T follicular helper cell (primary cell): Measurements from ENCODE around the gene TRAPPC1.
"Not testable (repeated sequence)": the region's sequence is repeated elsewhere in the genome, so short reads cannot be mapped to it uniquely, and the experiment has no call there.

ENCODE experiments used
- DNase-seq: peaks from one replicate; pipeline ENCODE4 v3.0.0-alpha.2; 2020; ENCODE audit warnings: low read depth
- total RNA-seq, 2 experiments: gene quantifications; one replicate each; lab custom pipeline; 2026; lab: John Stamatoyannopoulos, UW

Gene TRAPPC1, protein sequence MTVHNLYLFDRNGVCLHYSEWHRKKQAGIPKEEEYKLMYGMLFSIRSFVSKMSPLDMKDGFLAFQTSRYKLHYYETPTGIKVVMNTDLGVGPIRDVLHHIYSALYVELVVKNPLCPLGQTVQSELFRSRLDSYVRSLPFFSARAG
- total RNA-seq, result 7.8 to 10.9 reads per million in 2 experiments

DNA sequence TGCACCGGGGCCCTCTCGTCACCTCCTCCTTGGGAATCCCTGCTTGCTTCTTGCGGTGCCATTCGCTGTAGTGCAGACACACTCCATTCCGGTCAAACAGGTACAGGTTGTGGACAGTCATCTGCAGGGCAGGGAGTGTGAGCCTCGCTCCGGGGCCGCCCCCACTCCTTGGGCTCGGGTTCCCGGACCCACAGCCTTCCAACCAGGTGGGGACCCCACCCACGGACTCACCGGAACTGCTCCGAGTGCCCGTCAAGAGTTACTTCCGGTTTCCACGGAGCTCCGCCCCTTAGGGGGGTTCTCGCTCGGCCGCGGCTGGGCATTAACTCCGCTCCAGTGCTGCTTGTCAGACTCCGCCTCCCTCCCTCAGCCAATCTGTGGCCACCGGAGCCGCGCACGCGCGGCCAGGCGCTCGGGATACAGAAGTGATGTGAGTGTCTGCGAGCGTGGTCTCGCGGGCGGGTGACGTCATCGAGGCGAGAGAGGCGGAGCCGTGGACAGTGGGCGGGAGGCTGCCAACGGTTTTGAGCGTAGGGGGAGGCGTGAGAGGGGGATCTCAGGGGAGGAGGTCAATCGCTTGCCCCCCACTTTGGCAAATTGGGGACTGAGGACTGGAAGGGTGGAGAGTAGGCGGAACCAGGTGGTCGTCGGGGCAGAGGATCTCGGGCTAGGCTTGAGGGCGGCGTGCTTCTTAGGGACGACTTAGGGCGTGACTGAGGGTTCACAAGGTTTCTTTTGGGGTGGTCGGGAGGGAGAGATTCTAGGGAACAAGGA, at the start of gene TRAPPC1, which contains the start of gene CNTROB:
TRAPPC1 (minus strand) TSS at position 238 of the 774 bp plus-strand sequence; CDS start at position 121, 117 bp downstream.
CNTROB (plus strand) TSS at position 498 of the 774 bp plus-strand sequence. CDS start 874 bp downstream, outside the sequence.
- peak; percentile 99 for DNase-seq

DNA sequence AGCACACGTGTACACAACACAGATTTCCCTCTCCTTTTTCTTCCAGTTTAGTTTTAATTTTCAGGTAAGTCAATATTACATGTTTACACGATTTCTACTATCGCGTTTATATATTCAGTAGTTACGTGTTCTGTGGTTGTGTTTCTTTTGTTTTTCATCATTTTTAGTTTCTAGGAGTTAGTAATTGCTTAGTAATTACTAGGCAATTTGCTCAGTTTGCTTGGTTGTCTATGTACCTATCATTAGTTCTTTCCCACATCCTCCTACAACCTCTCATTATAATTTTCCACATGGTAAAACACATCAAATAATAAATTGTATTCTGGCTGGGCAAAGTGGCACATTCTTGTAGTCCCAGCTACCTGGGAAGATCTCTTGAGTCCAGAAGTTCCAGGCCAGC, 46.1 kb upstream of the TRAPPC1 start:
- DNase-seq, result no peak

DNA sequence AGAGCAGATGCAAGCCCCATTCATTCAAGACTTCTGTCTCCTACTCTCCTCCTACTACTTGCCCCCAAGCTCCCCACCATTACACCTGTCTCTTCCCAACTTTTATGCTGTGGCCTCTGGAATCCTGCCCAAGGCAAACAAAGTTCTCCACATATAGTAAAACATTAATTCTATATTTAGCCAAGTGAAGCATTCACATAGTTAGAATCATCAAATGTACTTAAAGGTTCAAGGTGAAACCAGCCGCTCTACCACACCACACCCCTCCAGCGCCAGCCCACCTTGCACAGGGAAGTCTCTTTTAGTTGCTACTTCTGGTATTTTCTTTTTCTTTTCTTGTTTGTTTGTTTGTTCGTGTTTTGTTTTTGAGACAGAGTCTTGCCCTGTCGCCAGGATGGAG, 45.3 kb upstream of the TRAPPC1 start:
- no peak for DNase-seq

DNA sequence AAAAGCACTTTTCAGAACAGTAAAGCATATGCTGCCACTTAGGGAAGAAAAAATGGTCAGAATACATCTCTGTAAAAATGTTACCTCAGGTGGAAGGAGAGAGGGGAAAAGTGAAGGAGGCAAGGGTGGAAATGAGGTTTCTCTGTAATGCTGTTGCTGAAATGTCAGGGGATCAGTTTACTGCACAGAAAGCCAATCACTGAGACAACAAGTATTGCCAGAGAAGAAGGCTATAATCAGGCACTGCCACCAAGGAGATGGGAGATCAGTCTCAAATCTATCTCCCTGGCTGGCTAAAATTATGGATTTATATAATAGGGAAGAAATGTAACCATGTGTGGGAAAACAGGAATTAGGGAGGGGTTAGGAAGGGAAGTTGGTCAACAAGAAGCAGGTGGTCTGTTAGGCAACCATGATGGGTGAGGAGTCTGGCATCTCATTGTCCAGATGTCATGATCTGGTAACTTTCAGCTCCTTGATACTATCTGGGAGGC, 42.9 kb upstream of the TRAPPC1 start:
- DNase-seq, result no peak

DNA sequence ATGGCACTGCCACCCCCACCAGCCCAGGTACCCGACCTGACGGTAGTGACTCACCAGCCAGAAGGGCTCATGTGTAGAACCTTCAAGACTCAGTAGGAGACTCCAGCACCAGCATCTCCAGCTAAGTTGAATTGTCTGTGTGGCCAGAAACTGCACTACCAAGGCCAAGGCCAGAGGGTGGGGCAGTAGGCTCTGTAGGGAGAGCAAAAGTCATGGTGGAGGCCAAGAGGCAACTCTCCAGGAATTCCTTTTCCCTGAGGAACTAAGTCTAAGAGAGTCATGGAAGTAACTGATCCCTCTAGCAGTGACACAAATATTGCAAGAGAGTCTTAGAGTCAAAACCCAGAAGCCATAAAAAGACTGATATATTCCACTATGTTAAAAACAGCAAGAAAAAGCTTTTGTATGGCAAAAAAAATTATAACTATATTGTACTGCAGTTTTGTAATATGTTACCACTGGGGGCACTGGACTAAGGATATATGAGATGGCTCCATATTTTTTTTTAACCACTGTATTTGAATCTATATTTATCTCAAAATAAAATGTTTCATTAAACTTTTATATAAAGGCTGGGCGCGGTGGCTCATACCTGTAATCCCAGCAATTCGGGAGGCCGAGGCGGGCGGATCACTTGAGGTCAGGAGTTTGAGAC, 40.5 kb upstream of the TRAPPC1 start:
- no peak for DNase-seq

DNA sequence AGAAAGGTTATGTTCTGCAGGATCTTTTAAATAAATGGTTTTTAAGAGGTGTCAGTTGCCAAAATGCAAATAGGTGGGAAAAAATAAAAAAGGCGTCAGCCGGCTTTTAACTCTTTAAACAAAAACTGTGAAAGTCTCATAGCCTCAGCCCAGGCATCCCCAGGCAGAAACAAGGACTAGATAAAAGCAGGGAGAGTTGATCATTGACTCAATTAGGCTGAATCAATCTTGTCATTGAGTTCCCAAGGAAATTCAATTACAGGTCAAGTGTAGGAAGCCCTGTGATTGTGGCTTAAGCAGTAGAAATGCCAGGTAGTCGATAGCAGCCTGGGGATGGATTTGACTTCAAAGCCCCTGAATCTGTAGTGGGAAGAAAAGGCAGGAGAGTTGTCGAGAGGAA, 39.9 kb upstream of the TRAPPC1 start:
- no peak for DNase-seq

DNA sequence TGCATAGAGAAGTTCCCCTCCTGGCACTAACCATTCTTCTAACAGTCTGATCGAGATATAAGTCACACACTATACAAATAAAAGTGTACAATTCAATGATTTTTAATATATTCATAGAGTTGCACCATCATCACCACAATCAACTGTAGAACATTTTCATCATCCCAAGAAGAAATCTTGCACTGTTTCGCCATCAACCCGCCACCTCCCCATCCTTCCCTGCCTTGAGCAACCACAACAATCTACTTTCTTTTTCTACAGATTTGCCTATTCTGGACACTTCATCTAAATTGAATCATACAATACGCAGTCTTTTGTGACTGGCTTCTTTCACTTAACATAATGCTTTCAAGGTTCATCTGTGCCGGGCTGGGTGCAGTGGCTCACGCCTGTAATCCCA, 37.7 kb upstream of the TRAPPC1 start:
- DNase-seq, result no peak

DNA sequence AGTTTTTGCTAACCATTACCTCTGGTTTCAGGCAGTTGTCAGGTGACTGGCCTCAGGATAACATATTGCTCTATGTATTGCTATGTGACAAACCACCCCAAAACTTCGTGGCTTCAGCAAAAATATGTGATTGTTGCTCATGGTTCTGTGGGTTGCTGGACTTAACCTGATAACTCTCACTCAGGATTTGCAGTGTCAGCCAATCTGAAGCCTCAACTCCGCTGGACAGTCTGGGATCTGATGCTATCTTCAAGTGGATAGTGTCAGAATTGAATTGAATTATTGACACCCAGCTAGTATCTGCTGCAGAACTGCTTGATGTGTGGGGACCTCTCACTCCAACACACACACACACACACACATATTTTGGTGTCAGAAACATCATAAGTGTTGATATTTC, 36.0 kb upstream of the TRAPPC1 start:
- no peak for DNase-seq

DNA sequence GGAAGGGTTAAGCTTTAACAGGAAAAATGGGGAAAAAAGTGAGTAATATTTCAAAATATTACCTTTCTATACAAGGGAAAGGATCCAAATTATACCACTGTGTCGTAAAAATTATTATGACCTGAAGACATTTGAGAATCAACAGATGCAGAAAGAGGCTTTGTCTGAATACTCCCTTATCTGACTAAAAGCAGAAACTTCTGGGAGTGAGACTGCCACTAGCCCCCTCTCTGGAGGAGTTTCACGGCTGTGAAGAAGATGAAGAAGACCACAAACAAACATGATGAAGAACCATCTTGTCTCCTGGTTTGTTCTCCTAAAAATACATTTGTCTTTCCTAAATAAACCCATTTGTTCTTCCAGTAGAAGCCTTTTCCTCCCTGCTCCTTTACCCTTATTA, 29.7 kb upstream of the TRAPPC1 start:
- no peak for DNase-seq

DNA sequence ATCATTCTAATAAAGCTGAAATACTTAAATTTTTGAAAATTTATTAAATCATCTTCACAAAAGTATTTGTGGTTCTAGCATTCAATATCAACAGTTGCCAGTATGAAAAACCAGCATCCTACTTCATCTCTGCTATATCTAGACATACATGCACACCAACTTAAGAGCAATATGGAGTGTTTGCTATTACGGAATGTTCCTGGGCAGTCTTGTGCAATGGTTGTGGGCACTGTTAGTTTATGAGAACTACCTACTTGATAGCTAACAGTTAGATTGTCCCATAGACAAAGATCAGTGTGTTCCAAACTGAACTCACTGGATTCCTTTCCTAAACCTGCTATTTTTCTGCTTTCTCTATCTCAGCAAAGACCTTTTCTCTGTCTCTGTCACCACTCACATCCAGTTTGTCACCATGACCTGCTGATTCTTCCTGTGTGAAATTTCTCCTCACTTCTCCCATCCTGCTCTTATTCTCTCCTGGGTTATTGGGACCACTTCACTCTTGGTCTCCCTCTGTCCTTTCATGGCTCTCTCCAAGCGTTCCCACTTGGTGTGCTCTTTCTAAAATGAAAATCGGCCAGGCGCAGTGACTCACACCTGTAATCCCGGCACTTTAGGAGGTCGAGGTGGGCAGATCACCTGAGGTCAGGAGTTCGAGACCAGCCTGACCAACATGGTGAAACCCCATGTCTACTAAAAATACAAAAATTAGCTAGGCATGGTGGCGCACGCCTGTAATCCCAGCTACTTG, 27.9 kb upstream of the TRAPPC1 start:
- no peak for DNase-seq

DNA sequence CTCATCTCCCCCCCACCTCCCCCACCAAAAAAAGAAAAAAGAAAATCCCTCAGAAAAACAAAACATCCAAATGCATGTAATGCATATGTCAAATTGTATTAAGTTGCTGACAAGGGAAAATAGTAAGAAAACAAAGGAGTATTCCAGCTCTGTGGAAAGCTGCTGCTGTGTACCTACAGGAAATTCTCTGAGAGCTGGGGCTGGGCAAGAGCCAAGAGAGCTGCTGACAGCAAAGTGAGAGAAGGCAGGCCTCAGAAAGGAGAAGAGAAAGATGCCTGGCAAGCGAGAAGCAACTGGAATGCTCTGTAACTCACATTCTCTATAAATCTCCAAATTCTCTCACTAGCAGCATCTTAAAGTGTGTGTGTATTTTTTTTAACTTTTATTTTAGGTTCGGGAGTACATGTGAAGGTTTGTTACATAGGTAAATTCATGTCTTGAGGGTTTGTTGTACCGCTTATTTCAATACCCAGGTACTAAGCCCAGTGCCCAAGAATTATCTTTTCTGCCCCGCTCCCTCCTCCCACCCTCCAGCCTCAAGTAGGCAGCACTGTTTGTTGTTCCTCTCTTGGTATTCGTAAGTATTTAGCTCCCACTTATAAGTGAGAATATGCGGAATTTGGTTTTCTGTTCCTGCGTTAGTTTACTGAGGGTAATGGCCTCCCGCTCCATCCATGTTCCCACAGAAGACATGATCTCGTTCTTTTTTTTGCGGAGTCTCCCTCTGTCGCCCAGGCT, 24.7 kb upstream of the TRAPPC1 start:
- no peak for DNase-seq

DNA sequence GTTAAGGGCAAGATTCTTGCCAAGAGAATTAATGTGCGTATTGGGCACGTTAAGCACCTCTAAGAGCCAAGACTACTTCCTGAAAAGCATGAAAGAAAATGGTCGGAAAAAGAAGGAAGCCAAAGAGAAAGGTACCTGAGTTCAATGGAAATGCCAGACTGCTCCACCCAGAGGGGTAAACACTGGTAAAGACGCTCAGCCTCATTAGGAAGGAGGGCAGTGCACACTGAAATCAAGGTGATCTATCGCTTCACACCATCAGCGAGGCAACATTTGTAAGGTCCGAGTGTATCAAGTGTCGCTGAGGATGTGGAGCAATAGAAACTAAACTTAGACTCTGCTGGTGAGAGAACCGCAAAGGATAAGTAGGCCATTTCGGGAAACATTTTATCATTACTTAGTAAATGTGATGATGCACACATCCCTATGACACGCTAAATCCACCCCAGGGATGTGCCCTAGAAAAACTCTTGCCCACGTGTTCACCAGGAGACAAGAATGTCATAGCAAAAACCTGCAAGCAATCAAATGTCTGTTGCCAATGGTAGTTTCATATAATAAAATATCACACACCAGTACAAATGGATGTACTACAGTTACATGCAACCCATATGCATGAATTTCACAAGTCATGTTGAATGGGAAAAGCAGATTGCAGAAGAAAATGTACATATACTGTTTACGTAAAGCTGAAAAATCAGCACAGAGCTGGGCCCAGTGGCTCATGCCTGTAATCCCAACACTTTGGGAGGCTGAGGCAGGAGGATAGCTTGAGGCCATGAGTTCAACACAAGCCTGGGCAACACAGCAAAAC, 23.9 kb upstream of the TRAPPC1 start:
- no peak for DNase-seq

DNA sequence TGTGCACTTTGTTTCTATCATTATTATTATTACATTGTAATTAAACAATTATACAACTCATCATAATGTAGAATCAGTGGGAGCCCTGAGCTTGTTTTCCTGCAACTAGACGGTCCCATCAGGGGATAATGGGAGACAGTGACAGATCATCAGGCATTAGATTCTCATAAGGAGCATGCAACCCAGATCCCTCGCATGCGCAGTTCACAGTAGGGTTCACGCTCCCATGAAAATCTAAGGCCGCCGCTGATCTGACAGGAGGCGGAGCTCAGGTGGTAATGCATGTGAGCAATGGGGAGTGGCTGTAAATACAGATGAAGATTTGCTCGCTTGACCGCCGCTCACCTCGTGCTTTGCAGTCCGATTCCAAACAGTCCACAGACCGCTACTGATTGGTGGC, 21.5 kb upstream of the TRAPPC1 start:
- not testable (repeated sequence) for DNase-seq

DNA sequence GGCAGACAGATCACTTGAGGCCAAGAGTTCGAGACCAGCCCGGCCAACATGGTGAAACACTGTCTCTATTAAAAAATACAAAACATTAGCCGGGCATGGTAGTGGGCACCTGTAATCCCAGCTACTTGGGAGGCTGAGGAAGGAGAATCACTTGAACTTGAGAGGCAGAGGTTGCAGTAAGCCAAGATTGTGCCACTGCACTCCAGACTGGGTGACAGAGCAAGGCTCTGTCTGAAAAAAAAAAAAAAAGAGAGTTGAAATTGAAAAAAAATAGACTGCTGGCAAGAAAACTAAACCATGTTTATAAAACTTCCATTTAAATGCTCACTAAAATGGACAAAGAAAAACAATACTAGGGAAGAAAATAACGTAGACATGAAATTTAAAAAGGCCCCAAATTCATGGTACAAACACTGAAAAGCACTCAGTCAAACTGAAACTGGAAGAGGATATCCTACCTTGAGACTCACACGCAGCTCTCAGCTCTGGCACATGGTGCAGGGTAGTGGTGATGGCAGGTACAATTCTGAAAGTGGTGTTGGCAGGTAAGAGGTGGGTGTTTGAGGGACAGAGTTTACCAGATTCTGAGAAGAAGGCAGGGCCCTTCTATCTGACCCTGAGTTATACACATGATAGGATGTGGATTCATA, 19.5 kb upstream of the TRAPPC1 start:
- no peak for DNase-seq

DNA sequence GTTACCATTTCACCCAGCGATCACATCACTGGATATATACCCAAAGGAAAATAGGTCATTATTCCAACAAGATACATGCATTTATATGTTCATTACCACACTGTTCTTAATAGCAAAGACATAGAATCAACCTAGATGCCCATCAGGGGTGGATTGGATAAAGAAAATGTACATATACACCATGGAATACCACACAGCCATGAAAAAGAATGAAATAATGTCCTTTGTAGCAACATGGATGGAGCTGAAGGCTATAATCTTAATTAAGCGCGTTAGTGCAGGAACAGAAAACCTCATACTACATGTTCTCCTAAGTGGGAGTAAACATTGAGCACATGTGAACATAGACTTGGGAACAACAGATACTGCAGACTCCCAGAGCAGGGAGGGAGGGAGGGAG, 18.8 kb upstream of the TRAPPC1 start:
- no peak for DNase-seq

DNA sequence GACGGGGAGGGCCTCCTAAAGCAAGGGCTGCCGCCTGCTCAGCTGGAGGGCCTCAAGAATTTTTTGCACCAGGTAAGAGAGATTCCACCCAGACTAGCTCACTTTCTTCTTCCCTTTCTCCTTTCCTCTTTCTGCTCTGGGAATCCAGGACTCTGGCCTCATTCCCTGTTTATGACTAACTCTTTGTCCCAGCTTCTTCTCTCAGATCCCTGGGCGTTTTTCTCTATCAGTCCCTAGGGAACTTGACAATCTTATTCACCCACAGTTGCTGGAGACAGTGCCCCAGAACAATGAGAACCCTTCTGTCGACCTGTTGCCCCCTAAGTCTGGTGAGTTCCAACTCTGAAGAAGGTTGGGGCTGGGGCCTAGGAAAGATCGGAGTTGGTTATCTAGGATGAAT, 15.9 kb upstream of the TRAPPC1 start:
- no peak for DNase-seq

DNA sequence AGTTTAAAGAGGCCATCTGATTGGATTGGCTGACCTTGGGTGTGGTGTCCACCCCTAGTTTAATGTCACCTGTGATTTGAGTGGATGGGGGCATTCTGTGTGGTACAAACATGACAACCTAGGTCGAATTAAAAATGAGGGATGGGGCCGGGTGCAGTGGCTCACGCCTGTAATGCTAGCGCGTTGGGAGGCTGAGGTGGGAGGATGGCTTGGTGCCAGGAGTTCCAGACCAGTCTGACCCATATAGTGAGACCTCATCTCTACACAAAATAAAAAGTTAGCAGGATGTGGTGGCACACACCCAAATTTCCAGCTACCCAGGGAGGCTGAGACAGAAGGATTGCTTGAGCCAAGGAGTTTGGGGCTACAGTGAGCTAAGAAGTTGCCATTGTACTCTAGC, 14.7 kb upstream of the TRAPPC1 start:
- DNase-seq, result no peak

DNA sequence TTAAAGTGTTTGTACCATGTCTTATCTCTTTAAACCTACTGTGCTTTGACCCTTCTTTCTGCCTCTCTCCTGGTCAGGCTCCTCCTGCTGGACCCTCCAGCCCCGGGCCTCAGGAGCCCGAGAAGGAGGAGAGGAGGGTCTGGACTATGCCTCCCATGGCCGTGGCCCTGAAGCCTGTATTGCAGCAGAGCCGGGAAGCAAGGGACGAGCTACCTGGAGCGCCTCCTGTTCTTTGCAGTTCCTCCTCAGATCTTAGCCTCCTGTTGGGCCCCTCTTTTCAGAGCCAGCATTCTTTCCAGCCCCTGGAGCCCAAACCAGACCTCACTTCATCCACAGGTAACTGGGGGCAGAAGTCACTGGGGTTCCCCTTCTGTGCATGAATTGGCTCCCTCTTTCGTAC, 13.9 kb upstream of the TRAPPC1 start:
- DNase-seq, result no peak

DNA sequence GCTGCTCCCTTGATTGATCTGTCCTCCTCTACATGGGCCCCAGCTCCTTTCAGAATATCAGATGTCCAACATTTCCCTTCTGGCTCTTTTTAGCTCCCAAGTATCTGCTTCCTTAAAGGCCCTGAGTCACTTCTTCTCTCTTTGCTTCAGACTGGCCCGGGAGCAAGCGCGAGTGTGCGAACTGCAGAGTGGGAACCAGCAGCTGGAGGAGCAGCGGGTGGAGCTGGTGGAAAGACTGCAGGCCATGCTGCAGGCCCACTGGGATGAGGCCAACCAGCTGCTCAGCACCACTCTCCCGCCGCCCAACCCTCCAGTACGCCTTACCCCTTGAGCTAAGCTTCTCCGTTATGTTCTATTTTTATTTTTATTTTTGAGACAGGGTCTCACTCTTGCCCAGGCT, 12.6 kb upstream of the TRAPPC1 start:
- DNase-seq, result no peak

DNA sequence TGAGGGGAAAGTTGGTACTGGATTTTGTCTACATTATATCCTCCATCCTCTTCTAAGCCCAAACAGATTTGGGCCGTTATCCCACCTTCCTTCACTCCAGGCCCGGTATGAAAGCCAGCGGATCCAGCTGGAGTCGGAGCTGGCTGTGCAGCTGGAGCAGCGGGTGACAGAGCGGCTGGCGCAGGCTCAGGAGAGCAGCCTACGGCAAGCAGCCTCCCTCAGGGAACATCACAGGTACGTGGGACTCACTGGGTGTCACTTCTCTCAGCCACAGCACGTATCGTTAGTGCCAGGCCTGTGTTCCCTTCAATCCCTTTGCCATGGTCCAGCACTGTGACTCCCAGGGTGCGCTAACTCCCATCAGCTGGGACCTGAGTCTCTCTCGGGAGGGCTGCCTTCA, 11.5 kb upstream of the TRAPPC1 start:
- DNase-seq, result no peak
